DOHH2 (cell line): ENCODE measurements around the gene CCNG2.

ENCODE experiments used
- H3F3A ChIP-seq: fragments of 200-600 bp; sonication (generic), shearing (Covaris generic); 2 replicates; pipeline ENCODE4 v1.6.0; 2016; ENCODE audit warnings: antibody characterized with exemption, mild to moderate bottlenecking; ENCODE audit not compliant: control insufficient read depth, insufficient read depth
- H3K27ac ChIP-seq: fragments of 200-600 bp; sonication (generic); 2 replicates; pipeline ENCODE4 v1.5.1; 2014; ENCODE audit warnings: low read depth, mild to moderate bottlenecking, low read length, moderate library complexity
- H3K27me3 ChIP-seq: fragments of 200-600 bp; sonication (generic); 2 replicates; pipeline ENCODE4 v1.6.1; 2014; ENCODE audit warnings: mild to moderate bottlenecking, low read length, mixed read lengths; ENCODE audit not compliant: control insufficient read depth
- H3K36me3 ChIP-seq: fragments of 200-600 bp; sonication (generic); 2 replicates; pipeline ENCODE4 v1.6.1; 2014; ENCODE audit warnings: mild to moderate bottlenecking, low read length, moderate library complexity, mixed read lengths; ENCODE audit not compliant: control insufficient read depth
- H3K4me1 ChIP-seq: fragments of 200-600 bp; sonication (generic); 2 replicates; pipeline ENCODE4 v1.6.1; 2014; ENCODE audit warnings: mild to moderate bottlenecking, low read length, mixed read lengths; ENCODE audit not compliant: control insufficient read depth
- H3K4me2 ChIP-seq: fragments of 200-600 bp; sonication (generic); 2 replicates; pipeline ENCODE4 v1.6.0; 2014; ENCODE audit warnings: mild to moderate bottlenecking, low read length, moderate library complexity
- H3K4me3 ChIP-seq: fragments of 200-600 bp; sonication (generic); 2 replicates; pipeline ENCODE4 v1.5.1; 2014; ENCODE audit warnings: mild to moderate bottlenecking, low read length, mixed read lengths
- H3K79me2 ChIP-seq: fragments of 200-600 bp; sonication (generic); 2 replicates; pipeline ENCODE4 v1.6.1; 2014; ENCODE audit warnings: mild to moderate bottlenecking, low read length, mixed read lengths; ENCODE audit not compliant: control insufficient read depth
- H3K9me2 ChIP-seq: fragments of 200-600 bp; sonication (generic); replicated peaks from 2 replicates; pipeline ENCODE4 v1.6.1; 2014; ENCODE audit warnings: mild to moderate bottlenecking, low read length, mixed read lengths; ENCODE audit not compliant: control insufficient read depth
- H3K9me3 ChIP-seq: fragments of 200-600 bp; sonication (generic); 2 replicates; pipeline ENCODE4 v1.6.1; 2014; ENCODE audit warnings: antibody characterized with exemption, low read length, mixed read lengths; ENCODE audit not compliant: control insufficient read depth, insufficient read depth
- H4K20me1 ChIP-seq: fragments of 200-600 bp; sonication (generic); 2 replicates; pipeline ENCODE4 v1.6.0; 2014; ENCODE audit warnings: low read depth, mild to moderate bottlenecking, antibody characterized with exemption, low read length, moderate library complexity; ENCODE audit not compliant: control insufficient read depth, insufficient read depth
- CTCF ChIP-seq: fragments of 200-600 bp; sonication (generic); IDR thresholded peaks from one replicate; pipeline ENCODE4 v1.5.1; 2014; ENCODE audit warnings: antibody characterized with exemption, mild to moderate bottlenecking, low read depth, low read length; ENCODE audit not compliant: poor library complexity, severe bottlenecking
- EZH2phosphoT487 ChIP-seq: fragments of 200-600 bp; sonication (generic); IDR thresholded peaks from 2 replicates; pipeline ENCODE4 v1.6.1; 2017; ENCODE audit warnings: borderline replicate concordance, mild to moderate bottlenecking, antibody characterized with exemption, low read length, moderate library complexity, mixed read lengths

CCNG2 gene

GRCh38 chr4:77202491-77202890 is 45.5 kb downstream of the CCNG2 start:
- Histone ChIP-seq H4K20me1 (no peaks in the 10 kb centered on the region), H3K79me2 (no peaks in the 10 kb centered on the region), H3K4me3 (no peak overlapping the region), H3K4me1 (peaks cover 4% of the 10 kb centered on the region), H3F3A (no peaks in the 10 kb centered on the region), H3K9me3 (no peaks in the 10 kb centered on the region), H3K27me3 (no peaks in the 10 kb centered on the region), H3K9me2 (no peaks in the 10 kb centered on the region), H3K4me2 (no peak overlapping the region), H3K36me3 (no peaks in the 10 kb centered on the region), H3K27ac (no peak overlapping the region)
- TF ChIP-seq EZH2phosphoT487, result no peak

GRCh38 chr4:77203380-77204197 is 46.6 kb downstream of the CCNG2 start:
- H3K9me3 ChIP-seq, result no peaks in the 10 kb centered on the region
- no peaks in the 10 kb centered on the region for H4K20me1 ChIP-seq
- H3K4me2 ChIP-seq, result no peak overlapping the region
- no peak overlapping the region for H3K4me3 ChIP-seq
- no peaks in the 10 kb centered on the region for H3K36me3 ChIP-seq
- no peaks in the 10 kb centered on the region for H3K9me2 ChIP-seq
- no peaks in the 10 kb centered on the region for H3F3A ChIP-seq
- TF ChIP-seq CTCF (peak; percentile 94), EZH2phosphoT487 (no peak)
- no peaks in the 10 kb centered on the region for H3K79me2 ChIP-seq
- no peak overlapping the region for H3K27ac ChIP-seq
- no peaks in the 10 kb centered on the region for H3K27me3 ChIP-seq
- H3K4me1 ChIP-seq, result peaks cover 4% of the 10 kb centered on the region

- Histone ChIP-seq H4K20me1 (no peaks in the 10 kb centered on the region), H3K9me3 (no peaks in the 10 kb centered on the region), H3K9me2 (no peaks in the 10 kb centered on the region), H3K36me3 (no peaks in the 10 kb centered on the region), H3K4me3 (no peak overlapping the region), H3K4me2 (no peak overlapping the region), H3K27ac (no peak overlapping the region), H3K79me2 (no peaks in the 10 kb centered on the region), H3K4me1 (peaks cover 4% of the 10 kb centered on the region), H3F3A (no peaks in the 10 kb centered on the region), H3K27me3 (no peaks in the 10 kb centered on the region)
- TF ChIP-seq CTCF, result no peak
- no peak for TF ChIP-seq EZH2phosphoT487
Measured at GRCh38 chr4:77204621-77205020, 47.6 kb downstream of the CCNG2 start.

GRCh38 chr4:77209012-77209411 is 52.0 kb downstream of the CCNG2 start:
- H3K79me2 ChIP-seq, result no peaks in the 10 kb centered on the region
- no peak overlapping the region for H3K4me2 ChIP-seq
- H4K20me1 ChIP-seq, result no peaks in the 10 kb centered on the region
- H3F3A ChIP-seq, result no peaks in the 10 kb centered on the region
- no peaks in the 10 kb centered on the region for H3K4me1 ChIP-seq
- H3K9me3 ChIP-seq, result no peaks in the 10 kb centered on the region
- H3K27me3 ChIP-seq, result 0 out of 2 replicates have a peak, but pooled peaks cover 3% of the 10 kb centered on the region
- no peak for TF ChIP-seq EZH2phosphoT487
- no peak for TF ChIP-seq CTCF
- no peaks in the 10 kb centered on the region for H3K36me3 ChIP-seq
- H3K9me2 ChIP-seq, result no peaks in the 10 kb centered on the region
- no peak overlapping the region for H3K4me3 ChIP-seq
- H3K27ac ChIP-seq, result no peak overlapping the region
